Measurements from ENCODE around the gene ENTHD1. TPM values are rescaled to one million over a fixed set of nuclear protein-coding genes. Genes with fewer than 3 reads are reported as not detected.
"Not testable (repeated sequence)": the region's sequence is repeated elsewhere in the genome, so short reads cannot be mapped to it uniquely, and the experiment has no call there.

Gene ENTHD1
- total RNA-seq, 1 donor from 2014 or later, result not detected

DNA sequence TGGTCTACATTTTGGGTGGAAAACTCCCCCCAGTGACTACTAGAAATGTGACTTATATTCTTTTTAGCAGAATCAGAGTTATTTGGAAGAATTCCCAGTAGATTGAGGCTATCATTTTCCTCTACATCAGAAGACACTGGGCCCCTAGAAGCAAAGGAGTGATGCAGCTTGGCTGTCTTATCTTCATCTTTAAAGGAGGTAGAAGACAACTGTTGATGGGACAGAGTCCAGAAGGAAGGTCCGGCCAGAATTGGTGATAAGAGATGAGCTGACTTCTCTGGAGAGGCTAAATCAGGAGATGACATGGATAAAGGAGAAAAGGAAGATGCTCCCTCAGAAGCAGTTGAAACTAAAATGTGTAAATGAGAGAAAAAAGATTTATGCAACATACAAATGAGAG lies 149.6 kb downstream of the ENTHD1 start:
- Mint-ChIP-seq H3K27me3 (ENCODE audit: low read depth) (peaks cover 40% of the 10 kb centered on the region), H3K9me3 (peaks cover 11% of the 10 kb centered on the region)

DNA sequence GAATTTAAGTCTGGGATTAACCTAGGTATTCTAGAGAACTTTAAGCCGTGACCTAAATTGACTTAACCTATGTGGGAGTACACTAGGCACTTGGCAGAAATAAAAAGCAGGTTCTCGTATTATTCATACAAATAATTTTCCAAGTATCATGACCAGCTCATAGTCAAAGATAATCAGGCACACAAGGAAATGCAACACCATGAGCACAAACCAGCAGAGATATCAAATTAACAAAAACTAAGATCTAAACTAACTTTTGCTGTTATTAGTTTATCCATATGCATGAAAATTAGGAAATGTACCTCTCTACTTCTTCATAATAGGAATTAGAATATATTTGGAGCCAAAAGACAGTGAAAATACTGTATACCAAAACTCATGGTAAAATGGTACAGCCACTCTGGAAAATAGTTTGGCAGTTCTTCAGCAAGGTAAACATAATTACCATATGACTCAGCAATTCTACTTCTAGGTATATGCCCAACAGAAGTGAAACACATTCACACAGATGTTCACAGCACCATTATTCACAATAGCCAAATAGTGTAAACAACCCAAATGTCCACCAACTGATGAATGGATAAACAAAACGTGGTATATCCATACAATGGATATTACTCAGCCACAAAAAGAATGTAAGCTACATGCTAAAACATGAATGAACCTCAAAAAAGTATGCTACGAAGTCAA lies 154.1 kb downstream of the ENTHD1 start:
- H3K9me3 Mint-ChIP-seq, result peaks cover 11% of the 10 kb centered on the region
- no peak for TF ChIP-seq CTCF (IDR thresholded peaks at IDR 0.05; ENCODE audit: unreplicated experiment)
- no peak for DNase-seq (ENCODE audit: low spot score in 2 of 2, unreplicated experiment in 2 of 2)
- H3K27me3 Mint-ChIP-seq (ENCODE audit: low read depth), result peaks cover 41% of the 10 kb centered on the region
- H3K36me3 Mint-ChIP-seq, result no peaks in the 10 kb centered on the region
- no peak overlapping the region for H3K27ac Mint-ChIP-seq
- no peak overlapping the region for H3K4me3 Mint-ChIP-seq
- H3K4me1 Mint-ChIP-seq, result peaks cover 4% of the 10 kb centered on the region

More for the DNA sequence above, 149.6 kb downstream of the ENTHD1 start:
- no peak overlapping the region for H3K27ac Mint-ChIP-seq
- DNase-seq (ENCODE audit: low spot score in 2 of 2, unreplicated experiment in 2 of 2), result no peak
- no peak for TF ChIP-seq CTCF (IDR thresholded peaks at IDR 0.05; ENCODE audit: unreplicated experiment)
- no peaks in the 10 kb centered on the region for H3K36me3 Mint-ChIP-seq
- H3K4me3 Mint-ChIP-seq, result no peak overlapping the region
- H3K4me1 Mint-ChIP-seq, result peaks cover 4% of the 10 kb centered on the region

GRCh38 chr22:39738746-39739145 lies 154.8 kb downstream of the ENTHD1 start:
- Mint-ChIP-seq H3K36me3 (no peaks in the 10 kb centered on the region), H3K9me3 (peaks cover 11% of the 10 kb centered on the region), H3K27me3 (ENCODE audit: low read depth) (peaks cover 39% of the 10 kb centered on the region), H3K4me3 (no peak overlapping the region), H3K27ac (no peak overlapping the region), H3K4me1 (peaks cover under 1% of the 10 kb centered on the region)
- TF ChIP-seq CTCF (IDR thresholded peaks at IDR 0.05; ENCODE audit: unreplicated experiment), result no peak
- DNase-seq (ENCODE audit: low spot score in 2 of 2, unreplicated experiment in 2 of 2), result no peak

- no peaks in the 10 kb centered on the region for H3K36me3 Mint-ChIP-seq
- no peak for TF ChIP-seq CTCF (IDR thresholded peaks at IDR 0.05; ENCODE audit: unreplicated experiment)
- no peaks in the 10 kb centered on the region for H3K4me1 Mint-ChIP-seq
- no peak overlapping the region for H3K27ac Mint-ChIP-seq
- H3K9me3 Mint-ChIP-seq, result peaks cover 4% of the 10 kb centered on the region
- peaks cover 37% of the 10 kb centered on the region for H3K27me3 Mint-ChIP-seq (ENCODE audit: low read depth)
- no peak overlapping the region for H3K4me3 Mint-ChIP-seq
- no peak for DNase-seq (ENCODE audit: low spot score in 2 of 2, unreplicated experiment in 2 of 2)
Observed at GRCh38 chr22:39735776-39736175, 157.8 kb downstream of the ENTHD1 start.

DNA sequence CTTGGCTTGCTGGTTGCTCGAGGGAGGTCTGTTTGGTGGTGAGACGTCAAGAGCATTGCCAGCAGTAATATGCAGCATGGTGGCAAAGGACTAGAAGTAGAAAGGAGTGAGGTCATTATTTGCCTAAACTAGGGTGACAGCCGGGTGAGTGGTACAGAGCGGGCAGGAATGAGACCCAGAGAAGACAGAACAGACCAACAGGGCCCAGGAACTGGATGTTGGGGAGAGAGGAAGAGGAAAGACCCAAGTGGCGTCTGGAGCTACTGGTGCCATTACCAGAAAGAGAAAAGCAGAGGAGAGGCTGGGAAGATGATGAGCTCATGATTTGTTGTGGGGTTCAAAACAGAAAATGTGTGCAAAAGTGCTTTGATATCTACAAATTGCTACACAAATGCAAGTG lies 158.7 kb downstream of the ENTHD1 start:
- peaks cover 37% of the 10 kb centered on the region for H3K27me3 Mint-ChIP-seq (ENCODE audit: low read depth)
- H3K9me3 Mint-ChIP-seq, result peaks cover 4% of the 10 kb centered on the region
- no peak overlapping the region for H3K27ac Mint-ChIP-seq
- no peak for TF ChIP-seq CTCF (IDR thresholded peaks at IDR 0.05; ENCODE audit: unreplicated experiment)
- no peak for DNase-seq (ENCODE audit: low spot score in 2 of 2, unreplicated experiment in 2 of 2)
- H3K4me1 Mint-ChIP-seq, result no peaks in the 10 kb centered on the region
- no peaks in the 10 kb centered on the region for H3K36me3 Mint-ChIP-seq
- H3K4me3 Mint-ChIP-seq, result no peak overlapping the region

GRCh38 chr22:39734046-39734445 lies 159.5 kb downstream of the ENTHD1 start:
- not testable (repeated sequence) for H3K27ac Mint-ChIP-seq; H3K4me1 Mint-ChIP-seq; DNase-seq (ENCODE audit: low spot score in 2 of 2, unreplicated experiment in 2 of 2); H3K36me3 Mint-ChIP-seq; H3K9me3 Mint-ChIP-seq; H3K4me3 Mint-ChIP-seq
- peaks cover 37% of the 10 kb centered on the region for H3K27me3 Mint-ChIP-seq (ENCODE audit: low read depth)
